H9 (cell line): ENCODE data around the gene ST14. TPM values are rescaled to one million over a fixed set of nuclear protein-coding genes. Genes with fewer than 3 reads are reported as not detected.

Experiments used
- DNase-seq: peaks from one replicate; pipeline ENCODE4 v3.0.0-alpha.2; 2017
- H2AFZ ChIP-seq: one replicate; pipeline ENCODE4 v1.6.1; 2013; ENCODE audit warnings: mild to moderate bottlenecking, low read length, control low read depth, moderate library complexity
- H2AK5ac ChIP-seq: 2 replicates; pipeline ENCODE4 v1.6.1; 2013; ENCODE audit warnings: low read length, control low read depth, mixed read lengths; ENCODE audit not compliant: insufficient read length
- H2BK120ac ChIP-seq: one replicate; pipeline ENCODE4 v1.6.1; 2013; ENCODE audit warnings: low read depth, mild to moderate bottlenecking, low read length, control low read depth, inconsistent platforms; ENCODE audit not compliant: poor library complexity, severe bottlenecking
- H2BK12ac ChIP-seq: 2 replicates; pipeline ENCODE4 v1.6.1; 2013; ENCODE audit warnings: low read length, control low read depth, mixed read lengths, low read depth; ENCODE audit not compliant: insufficient read length
- H2BK15ac ChIP-seq: 2 replicates; pipeline ENCODE4 v1.6.1; 2013; ENCODE audit warnings: low read depth, low read length, control low read depth
- H2BK20ac ChIP-seq: one replicate; pipeline ENCODE4 v1.6.1; 2013; ENCODE audit warnings: low read depth, mild to moderate bottlenecking, low read length, control low read depth, inconsistent platforms; ENCODE audit not compliant: poor library complexity, severe bottlenecking
- H2BK5ac ChIP-seq: 2 replicates; pipeline ENCODE4 v1.6.1; 2013; ENCODE audit warnings: low read length, control low read depth, mixed read lengths; ENCODE audit not compliant: insufficient read length
- H3K14ac ChIP-seq: 2 replicates; pipeline ENCODE4 v1.6.1; 2013; ENCODE audit warnings: low read length, control low read depth; ENCODE audit not compliant: insufficient read depth
- H3K18ac ChIP-seq: 2 replicates; pipeline ENCODE4 v1.6.1; 2013; ENCODE audit warnings: low read depth, mild to moderate bottlenecking, mixed read lengths, low read length, control low read depth; ENCODE audit not compliant: insufficient read length
- H3K23ac ChIP-seq: 2 replicates; pipeline ENCODE4 v1.6.1; 2013; ENCODE audit warnings: low read length, control low read depth, mixed read lengths, low read depth; ENCODE audit not compliant: insufficient read length
- H3K23me2 ChIP-seq: 2 replicates; pipeline ENCODE4 v1.6.1; 2013; ENCODE audit warnings: low read depth, mild to moderate bottlenecking, mixed read lengths, low read length, control low read depth; ENCODE audit not compliant: insufficient read length, poor library complexity, severe bottlenecking
- H3K27ac ChIP-seq: 2 replicates; pipeline ENCODE4 v1.5.1; 2013; ENCODE audit warnings: low read length, control low read depth, mixed read lengths, low read depth; ENCODE audit not compliant: insufficient read length
- H3K27me3 ChIP-seq: 2 replicates; pipeline ENCODE4 v1.6.1; 2013; ENCODE audit warnings: low read length, control low read depth, inconsistent platforms; ENCODE audit not compliant: insufficient read depth
- H3K4ac ChIP-seq: 2 replicates; pipeline ENCODE4 v1.6.1; 2013; ENCODE audit warnings: low read depth, mild to moderate bottlenecking, control low read depth, inconsistent platforms, low read length, moderate library complexity
- H3K4me1 ChIP-seq: 2 replicates; pipeline ENCODE4 v1.6.1; 2013; ENCODE audit warnings: low read length, control low read depth, inconsistent platforms; ENCODE audit not compliant: insufficient read depth
- H3K4me2 ChIP-seq: 2 replicates; pipeline ENCODE4 v1.6.1; 2013; ENCODE audit warnings: low read length, control low read depth, mixed read lengths; ENCODE audit not compliant: insufficient read length, insufficient read depth
- H3K56ac ChIP-seq: 2 replicates; pipeline ENCODE4 v1.6.1; 2013; ENCODE audit warnings: low read depth, mild to moderate bottlenecking, mixed read lengths, low read length, control low read depth; ENCODE audit not compliant: insufficient read length
- H3K79me1 ChIP-seq: 2 replicates; pipeline ENCODE4 v1.6.1; 2013; ENCODE audit warnings: low read depth, mild to moderate bottlenecking, moderate library complexity, low read length, control low read depth, inconsistent platforms; ENCODE audit not compliant: insufficient read depth, poor library complexity, severe bottlenecking
- H3K79me2 ChIP-seq: 2 replicates; pipeline ENCODE4 v1.6.1; 2013; ENCODE audit warnings: low read length, control low read depth, inconsistent platforms; ENCODE audit not compliant: insufficient read depth
- H3K9ac ChIP-seq: 2 replicates; pipeline ENCODE4 v1.6.1; 2013; ENCODE audit warnings: low read length, control low read depth, mixed read lengths; ENCODE audit not compliant: insufficient read length; ENCODE audit errors: extremely low read depth
- H3K9me3 ChIP-seq: one replicate; pipeline ENCODE4 v1.6.1; 2013; ENCODE audit warnings: low read depth, low read length, inconsistent platforms; ENCODE audit not compliant: control insufficient read depth
- H3T11ph ChIP-seq: one replicate; pipeline ENCODE4 v1.6.1; 2013; ENCODE audit warnings: mild to moderate bottlenecking, low read length, control low read depth, inconsistent platforms
- H4K20me1 ChIP-seq: one replicate; pipeline ENCODE4 v1.6.1; 2013; ENCODE audit not compliant: control insufficient read depth, insufficient read length, insufficient read depth
- H4K5ac ChIP-seq: 2 replicates; pipeline ENCODE4 v1.6.1; 2013; ENCODE audit warnings: low read depth, mild to moderate bottlenecking, mixed read lengths, low read length, control low read depth; ENCODE audit not compliant: insufficient read length
- H4K8ac ChIP-seq: replicated peaks from 2 replicates; pipeline ENCODE4 v1.6.1; 2013; ENCODE audit warnings: low read length, control low read depth, mixed read lengths, low read depth; ENCODE audit not compliant: insufficient read length
- H4K91ac ChIP-seq: 2 replicates; pipeline ENCODE4 v1.6.1; 2013; ENCODE audit warnings: low read depth, mild to moderate bottlenecking, moderate library complexity, mixed read lengths, low read length, control low read depth; ENCODE audit not compliant: insufficient read length
- H3K27ac Mint-ChIP-seq, 3 experiments: 2 replicates in 2 of 3; 3 replicates in 1 of 3; pipeline ENCODE4 v1.8.0; 2020 to 2021; ENCODE audit warnings: mixed read lengths in 3 of 3, mild to moderate bottlenecking in 1 of 3, moderate library complexity in 1 of 3
- H3K27me3 Mint-ChIP-seq: 2 replicates; pipeline ENCODE4 v1.8.0; 2021; ENCODE audit warnings: low read depth, mild to moderate bottlenecking, moderate library complexity, mixed read lengths
- H3K36me3 Mint-ChIP-seq, 3 experiments: 2 replicates in 2 of 3; 3 replicates in 1 of 3; pipeline ENCODE4 v1.8.0; 2020 to 2021; ENCODE audit warnings: low read depth in 3 of 3, mixed read lengths in 3 of 3; ENCODE audit not compliant: insufficient read depth in 1 of 3
- H3K4me1 Mint-ChIP-seq, 2 experiments: 2 replicates each; pipeline ENCODE4 v1.8.0; 2020; ENCODE audit warnings: mixed read lengths in 2 of 2
- H3K4me3 Mint-ChIP-seq, 2 experiments: 2 replicates in 1 of 2; 3 replicates in 1 of 2; pipeline ENCODE4 v1.8.0; 2020 to 2021; ENCODE audit warnings: mild to moderate bottlenecking in 2 of 2, mixed read lengths in 2 of 2, moderate library complexity in 1 of 2
- H3K9me3 Mint-ChIP-seq, 2 experiments: 2 replicates in 1 of 2; 3 replicates in 1 of 2; pipeline ENCODE4 v1.8.0; 2020; ENCODE audit warnings: mild to moderate bottlenecking in 2 of 2, mixed read lengths in 2 of 2, moderate library complexity in 1 of 2
- WGBS: extraction: QIAGEN DNeasy Blood & Tissue Kit; methylation state at CpG from one replicate; pipeline ENCODE4 v1.1.7; 2013; ENCODE audit warnings: missing lambda C conversion rate, low lambda C conversion rate, mixed read lengths; ENCODE audit not compliant: insufficient read length; ENCODE audit errors: extremely low coverage; 5-methylcytosine and 5-hydroxymethylcytosine counted together
- total RNA-seq: library from RNA; stranded (reverse); gene quantifications from 2 replicates; pipeline ENCODE4 v1.2.1, GENCODE V29; 2021
- TF ChIP-seq, protein P1 (sequence below): fragments of 200-600 bp; sonication (generic); conservative IDR thresholded peaks from 3 replicates; pipeline ENCODE4 v1.8.0; 2021; ENCODE audit warnings: antibody characterized with exemption, mild to moderate bottlenecking

The ST14 gene
- total RNA-seq, 1 experiment from 2014 or later: 22.4 TPM

DNA sequence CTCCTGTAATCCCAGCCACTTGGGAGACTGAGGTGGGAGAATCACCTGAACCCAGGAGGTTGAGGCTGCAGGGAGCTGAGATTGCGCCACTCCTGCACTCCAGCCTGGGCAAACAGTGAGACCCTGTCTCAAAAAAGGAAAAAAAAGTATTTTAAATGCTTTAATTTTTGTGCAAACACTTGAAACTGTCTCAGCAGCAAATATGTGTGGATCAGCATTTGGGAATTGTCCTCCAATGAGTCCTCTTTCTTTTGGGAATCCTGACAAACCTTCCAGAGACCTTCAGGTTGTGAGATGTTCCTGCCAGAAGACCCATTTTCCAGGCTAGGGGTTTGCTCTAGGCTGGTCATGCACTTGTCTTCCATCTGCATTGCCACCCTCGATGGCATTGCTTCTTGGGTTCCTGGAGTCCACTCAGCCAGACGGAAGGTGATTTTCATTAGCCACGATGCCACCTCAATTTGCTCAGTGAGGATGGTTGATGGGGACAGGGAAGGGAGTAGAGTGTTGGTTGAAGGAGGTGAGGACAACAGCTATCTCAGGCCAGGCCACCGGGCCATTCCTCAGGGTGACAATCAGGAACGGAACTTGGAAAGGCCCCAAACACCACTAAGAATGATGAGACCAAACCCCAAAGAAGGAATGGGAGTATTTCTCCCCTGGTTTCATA, 55.4 kb downstream of the ST14 start:
- Histone ChIP-seq H3K18ac (no peak overlapping the region), H3K27me3 (no peaks in the 10 kb centered on the region)
- no peak for DNase-seq

More for the DNA sequence above, 55.4 kb downstream of the ST14 start:
- Histone ChIP-seq H3K4me1 (no peaks in the 10 kb centered on the region; the same call in 1 of the 2 replicates), H3K79me2 (no peaks in the 10 kb centered on the region), H3K4me2 (no peak overlapping the region), H4K8ac (no peak overlapping the region), H4K20me1 (no peaks in the 10 kb centered on the region), H2BK120ac (no peak overlapping the region), H3K79me1 (no peaks in the 10 kb centered on the region), H3K27ac (no peak overlapping the region), H3K14ac (no peak overlapping the region), H2BK5ac (no peak overlapping the region), H2BK15ac (no peak overlapping the region), H3K23me2 (no peaks in the 10 kb centered on the region), H3T11ph (no peak overlapping the region), H3K9me3 (no peaks in the 10 kb centered on the region), H3K9ac (no peak overlapping the region), H2AFZ (no peak overlapping the region), H3K23ac (no peak overlapping the region), H3K56ac (no peak overlapping the region), H4K5ac (no peak overlapping the region), H2AK5ac (no peak overlapping the region), H4K91ac (no peak overlapping the region), H2BK20ac (no peak overlapping the region), H2BK12ac (no peak overlapping the region), H3K4ac (no peak overlapping the region)
- no peak overlapping the region for H3K27ac Mint-ChIP-seq
- H3K9me3 Mint-ChIP-seq: no peaks in the 10 kb centered on the region; a peak in 1 of 5 replicates
- H3K27me3 Mint-ChIP-seq: peaks cover 4% of the 10 kb centered on the region
- TF ChIP-seq, protein P1, sequence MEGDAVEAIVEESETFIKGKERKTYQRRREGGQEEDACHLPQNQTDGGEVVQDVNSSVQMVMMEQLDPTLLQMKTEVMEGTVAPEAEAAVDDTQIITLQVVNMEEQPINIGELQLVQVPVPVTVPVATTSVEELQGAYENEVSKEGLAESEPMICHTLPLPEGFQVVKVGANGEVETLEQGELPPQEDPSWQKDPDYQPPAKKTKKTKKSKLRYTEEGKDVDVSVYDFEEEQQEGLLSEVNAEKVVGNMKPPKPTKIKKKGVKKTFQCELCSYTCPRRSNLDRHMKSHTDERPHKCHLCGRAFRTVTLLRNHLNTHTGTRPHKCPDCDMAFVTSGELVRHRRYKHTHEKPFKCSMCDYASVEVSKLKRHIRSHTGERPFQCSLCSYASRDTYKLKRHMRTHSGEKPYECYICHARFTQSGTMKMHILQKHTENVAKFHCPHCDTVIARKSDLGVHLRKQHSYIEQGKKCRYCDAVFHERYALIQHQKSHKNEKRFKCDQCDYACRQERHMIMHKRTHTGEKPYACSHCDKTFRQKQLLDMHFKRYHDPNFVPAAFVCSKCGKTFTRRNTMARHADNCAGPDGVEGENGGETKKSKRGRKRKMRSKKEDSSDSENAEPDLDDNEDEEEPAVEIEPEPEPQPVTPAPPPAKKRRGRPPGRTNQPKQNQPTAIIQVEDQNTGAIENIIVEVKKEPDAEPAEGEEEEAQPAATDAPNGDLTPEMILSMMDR: no peak
- H3K4me3 Mint-ChIP-seq: no peak overlapping the region
- no peaks in the 10 kb centered on the region; a peak in 1 of 7 replicates for H3K36me3 Mint-ChIP-seq
- peaks cover 21 to 22% of the 10 kb centered on the region in 2 experiments for H3K4me1 Mint-ChIP-seq
- WGBS: no CpG with 5 or more reads among the region's 6 CpGs
